Parathyroid adenoma (tissue), 2 donors: ENCODE results near the gene HOXB9.
A peak's percentile ranks its signal among the peaks of the same experiment; 100 is the strongest.

ENCODE experiments used
- H2AFZ ChIP-seq: fragments of 300-600 bp; sonication (generic); one replicate; pipeline ENCODE4 v1.7.0; 2017; ENCODE audit warnings: antibody characterized with exemption, mild to moderate bottlenecking
- H3K27ac ChIP-seq: fragments of 300-600 bp; sonication (generic); one replicate; pipeline ENCODE4 v1.7.0; 2017
- H3K27me3 ChIP-seq: fragments of 300-600 bp; sonication (generic); one replicate; pipeline ENCODE4 v1.7.0; 2017; ENCODE audit warnings: low read length; ENCODE audit not compliant: control insufficient read depth, insufficient read depth
- H3K36me3 ChIP-seq: fragments of 300-600 bp; sonication (generic); one replicate; pipeline ENCODE4 v1.7.0; 2017; ENCODE audit warnings: low read length; ENCODE audit not compliant: control insufficient read depth, insufficient read depth
- H3K4me1 ChIP-seq: fragments of 300-600 bp; sonication (generic); one replicate; pipeline ENCODE4 v1.7.0; 2017; ENCODE audit warnings: control low read depth
- H3K4me2 ChIP-seq: fragments of 300-600 bp; sonication (generic); one replicate; pipeline ENCODE4 v1.7.0; 2017; ENCODE audit warnings: low read length
- H3K4me3 ChIP-seq: fragments of 300-600 bp; sonication (generic); one replicate; pipeline ENCODE4 v1.7.0; 2017; ENCODE audit warnings: low read depth, low read length
- H3K79me2 ChIP-seq: fragments of 300-600 bp; sonication (generic); one replicate; pipeline ENCODE4 v1.7.0; 2017; ENCODE audit warnings: control low read depth
- H3K9ac ChIP-seq: fragments of 300-600 bp; sonication (generic); one replicate; pipeline ENCODE4 v1.7.0; 2017; ENCODE audit warnings: mild to moderate bottlenecking
- H3K9me3 ChIP-seq: fragments of 300-600 bp; sonication (generic); one replicate; pipeline ENCODE4 v1.7.0; 2017; ENCODE audit warnings: low read length; ENCODE audit not compliant: control insufficient read depth
- CTCF ChIP-seq: fragments of 300-600 bp; sonication (generic); IDR thresholded peaks from one replicate; pipeline ENCODE4 v1.7.0; 2017; ENCODE audit warnings: antibody characterized with exemption, mild to moderate bottlenecking
- donor health status: primary hyperparathyroidism.

Gene HOXB9

GRCh38 chr17:48604770-48605329 lies 21.3 kb downstream of the HOXB9 start, which contains the start of gene HOXB6:
Gene HOXB6 (minus strand): TSS chr17:48604986. CDS start chr17:48598150, 6,836 bp downstream.
- H3K4me3 ChIP-seq: peak within 1 kb of the TSS; percentile 13
- H3K9me3 ChIP-seq: no peaks in the 10 kb centered on the region
- H3K27ac ChIP-seq: no peak within 1 kb of the TSS
- H2AFZ ChIP-seq: no peak within 1 kb of the TSS
- H3K27me3 ChIP-seq: peaks cover 43% of the 10 kb centered on the region
- no peak within 1 kb of the TSS for H3K9ac ChIP-seq
- no peaks in the 10 kb centered on the region for H3K79me2 ChIP-seq
- H3K4me2 ChIP-seq: peak within 1 kb of the TSS; percentile 13
- H3K4me1 ChIP-seq: no peaks in the 10 kb centered on the region
- no peak for TF ChIP-seq CTCF
- H3K36me3 ChIP-seq: no peaks in the 10 kb centered on the region

GRCh38 chr17:48603959-48604769 lies 22.0 kb downstream of the HOXB9 start:
- Histone ChIP-seq H2AFZ (no peak overlapping the region), H3K9me3 (no peaks in the 10 kb centered on the region), H3K79me2 (no peaks in the 10 kb centered on the region), H3K9ac (no peak overlapping the region), H3K4me3 (peak overlapping the region; percentile 13), H3K4me1 (no peaks in the 10 kb centered on the region), H3K27me3 (peaks cover 37% of the 10 kb centered on the region), H3K4me2 (no peak overlapping the region), H3K36me3 (no peaks in the 10 kb centered on the region), H3K27ac (no peak overlapping the region)
- TF ChIP-seq CTCF: no peak

- H3K36me3 ChIP-seq: no peaks in the 10 kb centered on the region
- H3K27ac ChIP-seq: no peak overlapping the region
- no peak overlapping the region for H2AFZ ChIP-seq
- no peaks in the 10 kb centered on the region for H3K79me2 ChIP-seq
- no peak overlapping the region for H3K9ac ChIP-seq
- H3K4me1 ChIP-seq: no peaks in the 10 kb centered on the region
- H3K4me2 ChIP-seq: no peak overlapping the region
- no peaks in the 10 kb centered on the region for H3K9me3 ChIP-seq
- no peak for TF ChIP-seq CTCF
- peaks cover 38% of the 10 kb centered on the region for H3K27me3 ChIP-seq
- no peak overlapping the region for H3K4me3 ChIP-seq
Measured at GRCh38 chr17:48601539-48602425, 24.4 kb downstream of the HOXB9 start.

- Histone ChIP-seq H3K9me3 (no peaks in the 10 kb centered on the region), H3K27ac (no peak overlapping the region), H3K4me3 (no peak overlapping the region), H3K4me1 (no peaks in the 10 kb centered on the region), H2AFZ (no peak overlapping the region), H3K4me2 (no peak overlapping the region), H3K36me3 (no peaks in the 10 kb centered on the region), H3K79me2 (no peaks in the 10 kb centered on the region), H3K27me3 (peaks cover 34% of the 10 kb centered on the region), H3K9ac (no peak overlapping the region)
- no peak for TF ChIP-seq CTCF
Measured at GRCh38 chr17:48601207-48601538, 25.0 kb downstream of the HOXB9 start.
